Small intestine (tissue), 7 donors: ENCODE measurements around the gene AUH. TPM values are rescaled to one million over a fixed set of nuclear protein-coding genes. Genes with fewer than 3 reads are reported as not detected.

Experiments
- DNase-seq, 2 donors: peaks; one replicate each; pipeline versions ENCODE4 v3.0.0 to v3.0.0-alpha.2; 2013
- FAIRE-seq: peaks from 2 replicates; lab custom pipeline; 2012; peaks lifted over from hg19 to GRCh38; lab: Jason Lieb, UNC
- H3K27ac ChIP-seq, 3 donors: one replicate each; pipeline ENCODE4 v1.5.1; 2013; ENCODE audit warnings: low read length in 2 of 3, mild to moderate bottlenecking in 2 of 3, control low read depth in 1 of 3, inconsistent platforms in 1 of 3, low read depth in 1 of 3, moderate library complexity in 1 of 3
- H3K27me3 ChIP-seq, 3 donors: one replicate each; pipeline ENCODE4 v1.6.1; 2013; ENCODE audit warnings: low read length in 3 of 3, inconsistent platforms in 1 of 3; ENCODE audit not compliant: control insufficient read depth in 3 of 3, insufficient read depth in 3 of 3
- H3K36me3 ChIP-seq, 3 donors: one replicate each; pipeline ENCODE4 v1.6.1; 2013; ENCODE audit warnings: low read length in 3 of 3, inconsistent platforms in 1 of 3, low read depth in 1 of 3, mild to moderate bottlenecking in 1 of 3, moderate library complexity in 1 of 3; ENCODE audit not compliant: control insufficient read depth in 3 of 3, insufficient read depth in 2 of 3
- H3K4me1 ChIP-seq, 3 donors: one replicate each; pipeline ENCODE4 v1.6.1; 2013; ENCODE audit warnings: low read length in 2 of 3, inconsistent platforms in 1 of 3, low read depth in 1 of 3, mild to moderate bottlenecking in 1 of 3, moderate library complexity in 1 of 3; ENCODE audit not compliant: control insufficient read depth in 3 of 3, insufficient read depth in 2 of 3
- H3K4me3 ChIP-seq, 3 donors: one replicate each; pipeline ENCODE4 v1.5.1; 2013; ENCODE audit warnings: low read length in 3 of 3, control low read depth in 1 of 3, inconsistent platforms in 1 of 3, low read depth in 1 of 3, mild to moderate bottlenecking in 1 of 3, moderate library complexity in 1 of 3
- H3K9me3 ChIP-seq, 2 donors: one replicate each; pipeline ENCODE4 v1.6.1; 2013; ENCODE audit warnings: low read depth in 1 of 2, low read length in 1 of 2; ENCODE audit not compliant: control insufficient read depth in 2 of 2, insufficient read depth in 1 of 2
- WGBS, 3 donors: extraction: QIAGEN DNeasy Blood & Tissue Kit; methylation state at CpG; one replicate each; pipeline ENCODE4 v1.1.7; 2013; 5-methylcytosine and 5-hydroxymethylcytosine counted together
- polyA plus RNA-seq, 4 donors: library from polyadenylated mRNA; stranded (reverse) in 3 of 4; unstranded in 1 of 4; fragments of 200-250 nt in 3 of 4; fragments of 120-200 nt in 1 of 4; gene quantifications; one replicate each; pipeline versions ENCODE4 v1.2.1 to v1.2.3, GENCODE V29; 2013
- donor health status: healthy with polysubstance abuse.
- donor health status: control.
- donor health status: control.
- donor health status: Bipolar disorder and iron deficiency.
- donor health status: healthy.

Gene AUH
- polyA plus RNA-seq, 4 donors, result 16.9 to 51.4 (median 27.2) TPM

GRCh38 chr9:91196103-91196950 lies 165.4 kb downstream of the AUH start:
- DNase-seq, result peak in 1 of 2 donors; percentile 35
- FAIRE-seq, result no peak

DNA sequence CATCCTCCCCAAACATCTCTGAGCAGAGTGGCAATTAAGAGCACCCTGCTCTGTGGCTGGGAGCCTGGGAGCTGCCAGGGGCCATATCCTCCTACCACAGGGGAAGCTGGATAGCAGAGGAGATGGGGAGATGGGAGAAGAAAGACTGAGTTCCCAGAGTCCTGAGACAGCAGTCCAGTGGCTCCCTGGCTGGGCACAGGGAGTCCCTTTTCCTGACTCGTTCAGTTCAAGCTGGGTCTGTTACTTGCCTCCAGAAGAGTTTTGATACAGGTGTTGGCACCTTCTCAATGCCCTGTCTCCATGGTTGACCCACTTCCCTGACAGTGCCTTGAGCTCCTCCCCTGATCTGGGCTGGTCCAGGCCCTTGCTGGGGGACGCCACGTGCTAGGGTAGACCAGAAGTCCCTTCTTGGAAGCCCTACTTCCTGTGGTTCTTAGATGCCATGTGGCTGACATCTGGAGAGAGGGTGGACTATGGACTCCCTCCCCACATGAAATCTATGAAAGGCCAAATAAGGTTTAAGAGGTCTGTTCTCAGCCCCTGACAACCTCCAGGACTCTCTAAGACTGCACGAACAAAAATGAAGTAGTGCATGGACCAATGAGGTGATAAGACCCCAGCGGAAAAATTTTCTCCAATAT lies 166.2 kb downstream of the AUH start:
- FAIRE-seq (no peak), DNase-seq (peak in 1 of 2 donors; percentile 45)
- H3K4me3 ChIP-seq, result no peak overlapping the region
- WGBS, 3 donors, result 67 to 90% (median 82%) methylated on average over 5 of the region's 5 CpGs
- peaks cover 0 to 5% of the 10 kb centered on the region in 2 donors for H3K9me3 ChIP-seq
- no peaks in the 10 kb centered on the region for H3K27me3 ChIP-seq
- peaks cover 24 to 72% (median 36%) of the 10 kb centered on the region in 3 donors for H3K4me1 ChIP-seq
- peak overlapping the region; percentile 67 to 96 (median 84) for H3K27ac ChIP-seq
- no peaks in the 10 kb centered on the region for H3K36me3 ChIP-seq

More at GRCh38 chr9:91196103-91196950, 165.4 kb downstream of the AUH start:
- 74 to 89% (median 82%) methylated on average over 8 of the region's 8 CpGs for WGBS, 3 donors
- peaks cover 24 to 66% (median 36%) of the 10 kb centered on the region in 3 donors for H3K4me1 ChIP-seq
- no peaks in the 10 kb centered on the region for H3K27me3 ChIP-seq
- peaks cover 0 to 10% of the 10 kb centered on the region in 2 donors for H3K9me3 ChIP-seq
- no peaks in the 10 kb centered on the region for H3K36me3 ChIP-seq
- H3K4me3 ChIP-seq, result no peak overlapping the region
- H3K27ac ChIP-seq, result peak overlapping the region; percentile 61 to 84 (median 67)

GRCh38 chr9:91193658-91194391 lies 167.9 kb downstream of the AUH start:
- Histone ChIP-seq H3K4me1 (peaks cover 24 to 70% (median 29%) of the 10 kb centered on the region in 3 donors), H3K4me3 (peak overlapping the region in 2 of 3 donors; percentile 22 to 33), H3K36me3 (no peaks in the 10 kb centered on the region), H3K27ac (peak overlapping the region; percentile 96 to 100 (median 99)), H3K9me3 (peaks cover 0 to 5% of the 10 kb centered on the region in 2 donors), H3K27me3 (no peaks in the 10 kb centered on the region)
- FAIRE-seq (no peak), DNase-seq (peak; percentile 97 to 98)
- WGBS, 3 donors, result 1 to 4% (median 1%) methylated on average over 51 to 52 of the region's 52 CpGs

- FAIRE-seq (no peak), DNase-seq (peak; percentile 89 to 94)
- WGBS, 3 donors, result 1 to 2% (median 1%) methylated on average over 38 of the region's 38 CpGs
- H3K27ac ChIP-seq, result peak overlapping the region; percentile 96 to 100 (median 99)
- peaks cover 22 to 64% (median 24%) of the 10 kb centered on the region in 3 donors for H3K4me1 ChIP-seq
- no peaks in the 10 kb centered on the region for H3K27me3 ChIP-seq
- no peaks in the 10 kb centered on the region for H3K36me3 ChIP-seq
- H3K9me3 ChIP-seq, result peaks cover 0 to 8% of the 10 kb centered on the region in 2 donors
- H3K4me3 ChIP-seq, result peak overlapping the region; percentile 22 to 33 (median 22)
Measured at GRCh38 chr9:91193087-91193657, 168.5 kb downstream of the AUH start.

DNA sequence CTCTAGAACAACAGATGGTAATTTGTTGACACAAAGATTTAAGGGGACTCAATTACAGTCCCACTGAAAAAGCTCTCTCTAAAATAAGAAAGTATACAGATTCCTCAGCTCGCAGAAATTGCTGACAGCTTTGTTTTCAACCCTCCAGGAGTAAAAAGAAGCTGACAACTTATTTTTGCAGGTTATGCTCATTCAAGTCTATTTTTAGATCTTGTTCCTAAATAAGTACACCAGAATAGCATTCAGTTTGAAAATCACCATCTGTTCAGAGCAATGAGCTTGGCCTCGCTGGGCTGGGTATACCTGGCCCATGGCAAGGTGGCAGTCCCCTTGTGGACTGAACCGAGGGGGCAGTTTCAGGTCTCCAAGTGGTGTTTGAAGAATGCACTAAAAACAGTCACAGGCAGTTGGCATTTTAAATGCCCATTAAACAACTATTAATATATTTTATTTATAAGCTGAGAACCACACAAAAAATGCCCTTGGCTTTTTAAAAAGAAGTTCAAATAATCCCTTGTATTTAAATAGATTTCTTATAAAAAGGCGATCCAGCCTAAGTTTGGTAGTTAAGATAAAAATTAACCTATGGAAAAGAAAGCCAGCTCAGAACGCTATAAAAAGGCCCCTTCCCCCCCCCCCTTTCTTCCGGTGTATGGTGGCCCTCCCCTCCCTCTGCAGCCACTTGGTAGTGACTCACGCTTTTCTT lies 169.2 kb downstream of the AUH start:
- DNase-seq (peak in 1 of 2 donors; percentile 57), FAIRE-seq (no peak)
- Histone ChIP-seq H3K36me3 (no peaks in the 10 kb centered on the region), H3K4me1 (peaks cover 22 to 64% (median 24%) of the 10 kb centered on the region in 3 donors), H3K27ac (peak overlapping the region; percentile 96 to 100 (median 99)), H3K9me3 (peaks cover 0 to 8% of the 10 kb centered on the region in 2 donors), H3K4me3 (peak overlapping the region in 1 of 3 donors; percentile 22), H3K27me3 (no peaks in the 10 kb centered on the region)
- 19 to 25% (median 19%) methylated on average over 7 of the region's 7 CpGs for WGBS, 3 donors

DNA sequence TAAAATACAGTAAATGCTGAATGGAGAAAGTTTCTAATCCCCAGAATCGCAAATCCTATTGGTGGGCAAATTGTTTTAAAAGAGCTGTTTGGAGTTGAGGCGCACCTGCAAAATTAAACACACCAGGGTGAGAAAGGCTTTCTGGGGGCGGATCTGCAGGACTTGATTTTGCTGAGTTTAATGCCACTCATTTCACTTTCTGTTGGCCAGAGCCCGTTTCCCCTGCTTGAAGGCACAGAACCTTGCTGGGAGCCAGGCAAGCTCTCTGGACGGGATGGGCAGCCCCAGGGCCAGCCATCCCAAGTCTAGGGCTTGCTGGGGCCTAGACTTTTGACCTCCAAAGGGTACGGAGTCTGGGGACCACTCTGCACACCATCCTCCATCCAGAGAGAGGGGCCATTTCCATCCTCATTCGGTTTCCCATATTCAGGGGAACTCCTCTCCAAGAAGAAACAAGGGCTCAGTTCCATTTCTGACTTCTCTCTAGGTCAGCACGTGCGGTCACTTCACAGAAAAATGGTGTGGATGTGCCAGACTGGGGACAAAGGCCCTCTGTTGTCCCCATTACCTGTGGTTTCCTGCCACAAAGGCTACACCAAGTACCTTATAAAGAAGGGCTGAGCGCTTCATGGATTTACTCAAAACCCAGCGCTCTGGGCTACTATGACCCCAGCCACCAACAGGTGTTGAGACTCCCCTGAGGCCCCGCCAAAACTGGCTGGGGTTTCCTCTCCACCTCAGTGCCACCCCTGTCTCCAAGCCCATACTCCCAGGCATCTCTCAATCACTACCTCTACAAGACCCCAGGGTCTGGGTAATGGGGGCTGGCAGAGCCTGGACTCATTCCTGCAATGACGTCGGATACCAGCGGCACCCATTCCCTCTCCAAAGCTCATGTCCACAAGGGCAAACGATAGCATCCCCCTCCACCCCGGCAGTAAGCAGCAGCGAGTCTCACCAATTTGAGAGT lies 170.0 kb downstream of the AUH start:
- peak overlapping the region; percentile 95 to 100 (median 96) for H3K27ac ChIP-seq
- 82 to 88% (median 87%) methylated on average over 18 of the region's 18 CpGs for WGBS, 3 donors
- no peak for DNase-seq

GRCh38 chr9:91190062-91190461 lies 171.7 kb downstream of the AUH start:
- H3K4me1 ChIP-seq, result peaks cover 6 to 60% (median 9%) of the 10 kb centered on the region in 3 donors

More for the DNA sequence above, 170.0 kb downstream of the AUH start:
- Histone ChIP-seq H3K9me3 (peaks cover 0 to 8% of the 10 kb centered on the region in 2 donors), H3K4me3 (no peak overlapping the region), H3K36me3 (no peaks in the 10 kb centered on the region), H3K27me3 (no peaks in the 10 kb centered on the region), H3K4me1 (peaks cover 22 to 67% (median 24%) of the 10 kb centered on the region in 3 donors)
- FAIRE-seq, result no peak

More at GRCh38 chr9:91190062-91190461, 171.7 kb downstream of the AUH start:
- no peaks in the 10 kb centered on the region for H3K27me3 ChIP-seq
- no peaks in the 10 kb centered on the region for H3K36me3 ChIP-seq
- no peak for DNase-seq
- no peak overlapping the region for H3K4me3 ChIP-seq
- no peak overlapping the region for H3K27ac ChIP-seq
- H3K9me3 ChIP-seq, result peaks cover 0 to 6% of the 10 kb centered on the region in 2 donors
- no peak for FAIRE-seq
- WGBS, 3 donors, result 95 to 97% (median 97%) methylated on average over 4 of the region's 4 CpGs
